NCI-H1417 (cell line): ENCODE measurements around the gene PSMC1.
A peak's percentile ranks its signal among the peaks of the same experiment; 100 is the strongest.

Experiments used
- DNase-seq, 3 experiments: peaks; one replicate each; lab custom pipeline; 2025; lab: John Stamatoyannopoulos, UW

PSMC1 gene

DNA sequence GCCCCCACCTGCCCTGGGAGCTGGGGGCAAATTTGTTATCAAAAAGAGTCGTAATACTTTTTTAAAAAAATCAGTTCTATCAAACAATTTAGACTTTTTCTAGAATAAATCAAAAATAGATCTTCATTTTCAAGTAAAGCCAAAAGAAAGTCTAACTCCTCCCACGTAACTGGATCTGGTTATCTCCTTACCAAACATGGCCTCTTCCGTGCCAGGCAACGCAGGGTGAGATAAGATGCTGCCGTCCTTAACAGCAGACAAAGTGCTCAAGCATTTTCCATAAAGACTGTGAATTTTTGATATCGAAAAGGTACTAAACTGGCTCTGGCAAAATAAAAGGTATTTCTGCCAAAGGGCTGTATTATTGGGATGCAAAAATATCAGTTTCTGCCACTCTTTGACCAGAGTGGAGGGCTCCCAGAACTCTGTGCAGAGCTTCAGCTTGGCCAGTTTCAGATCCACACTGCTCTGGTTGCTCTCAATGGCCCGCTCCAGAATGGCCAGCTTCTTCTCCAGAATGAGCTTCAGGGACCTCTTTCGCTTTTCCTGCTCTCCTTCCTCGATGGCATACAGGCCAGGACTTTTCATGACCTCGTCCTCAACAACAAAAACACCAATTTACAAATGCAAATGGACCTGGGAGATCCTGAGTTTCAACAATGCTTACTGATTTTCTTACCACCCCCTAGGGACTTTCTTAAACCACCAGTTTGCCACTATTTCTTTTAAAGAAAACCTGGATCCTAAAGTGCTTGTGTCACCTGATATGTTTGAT is 46.4 kb downstream of the PSMC1 start:
- DNase-seq, result no peak

DNA sequence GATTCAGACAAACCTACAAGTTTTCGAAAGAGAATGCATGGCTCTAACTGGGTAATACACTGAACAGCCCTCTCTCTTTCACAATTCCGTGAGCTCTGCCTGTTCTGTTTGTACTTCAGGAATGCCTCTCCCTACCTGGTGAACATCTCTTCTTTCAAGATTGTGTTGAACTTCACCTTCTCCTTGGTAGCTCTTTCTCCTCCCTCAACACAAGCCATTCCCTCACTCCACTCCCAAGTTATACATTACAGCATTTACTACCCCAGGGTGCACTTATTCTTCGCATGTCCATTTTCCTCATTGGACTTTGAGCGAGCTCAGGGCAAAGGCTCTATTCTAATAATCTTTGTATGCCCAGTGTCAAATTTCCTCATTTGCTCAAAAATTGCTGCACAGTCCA is 47.1 kb downstream of the PSMC1 start:
- no peak for DNase-seq

DNA sequence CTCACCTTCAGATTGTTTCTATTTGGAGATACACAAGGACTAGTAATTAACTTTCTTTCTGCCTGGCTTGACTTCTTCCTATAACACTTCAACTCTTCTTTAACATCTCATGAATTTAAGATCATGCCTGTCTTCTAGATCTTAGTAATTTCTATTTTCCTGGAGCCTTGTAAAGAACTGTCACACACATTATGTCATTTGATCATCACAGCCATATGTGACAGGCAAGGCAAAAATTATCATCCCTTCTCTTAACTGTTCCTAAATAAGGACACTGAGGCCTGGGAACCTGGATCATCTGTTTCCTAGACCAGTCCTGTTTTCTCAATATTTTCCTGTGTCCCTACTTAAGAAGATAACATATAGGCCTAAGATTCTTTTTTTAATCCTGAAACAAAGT is 48.1 kb downstream of the PSMC1 start:
- DNase-seq, result no peak

DNA sequence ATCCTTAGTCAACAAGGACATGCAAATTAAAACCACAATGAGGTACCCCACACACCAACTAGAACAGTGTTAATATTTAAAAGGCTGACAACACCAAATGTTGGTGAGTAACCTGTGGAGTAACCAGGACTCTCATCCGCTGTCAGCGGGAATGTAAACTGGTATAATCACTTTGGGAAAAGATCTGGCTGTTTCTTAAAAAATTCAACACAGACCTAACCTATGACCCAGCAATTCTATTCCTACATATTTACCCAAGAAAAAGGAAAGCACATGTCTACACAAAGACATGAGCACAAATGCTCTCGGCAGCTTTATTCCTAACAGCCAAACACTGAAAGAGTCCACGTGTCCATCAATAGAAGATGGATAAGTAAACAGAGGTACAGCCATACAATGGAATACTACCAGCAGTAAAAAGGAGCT is 48.8 kb downstream of the PSMC1 start:
- peak in 1 of 3 experiments; percentile 45 for DNase-seq

DNA sequence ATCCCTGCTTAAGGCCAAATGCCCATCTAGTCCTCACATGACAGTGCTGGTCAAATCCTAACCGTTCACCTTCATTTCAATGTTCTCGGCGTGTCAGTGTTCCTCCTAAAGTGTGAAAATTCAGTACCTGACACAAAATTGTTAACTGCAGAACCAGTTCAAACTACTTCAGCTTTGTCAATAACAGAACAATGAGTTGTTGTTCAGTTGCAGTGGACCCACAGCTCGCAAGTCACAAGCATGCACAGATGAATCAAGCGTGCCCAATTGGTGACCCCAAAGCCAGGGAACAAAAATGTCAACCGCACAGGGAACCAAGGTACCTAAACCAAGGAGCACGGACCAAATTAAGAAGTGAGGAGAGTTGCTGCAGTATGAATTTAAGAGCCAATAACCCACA is 52.2 kb downstream of the PSMC1 start:
- DNase-seq, result no peak

DNA sequence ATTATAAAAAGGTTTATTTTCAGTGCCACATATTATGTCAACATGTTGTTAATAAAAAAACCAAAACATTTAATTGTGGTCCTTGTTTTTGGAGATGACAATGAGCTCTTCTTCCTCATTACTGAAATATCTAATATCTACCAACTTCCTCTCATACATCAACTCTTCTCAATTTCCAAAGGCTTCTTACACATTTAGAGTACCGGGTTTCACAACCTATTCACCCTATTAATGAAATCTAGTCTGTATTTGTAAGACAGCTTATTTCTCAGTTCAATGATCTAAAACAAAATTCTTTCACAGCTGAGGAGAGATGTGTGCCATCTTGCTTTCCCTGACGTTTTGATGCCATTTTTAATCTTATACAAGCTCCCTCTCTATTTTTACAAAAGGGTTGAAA is 60.9 kb downstream of the PSMC1 start:
- DNase-seq, result no peak

DNA sequence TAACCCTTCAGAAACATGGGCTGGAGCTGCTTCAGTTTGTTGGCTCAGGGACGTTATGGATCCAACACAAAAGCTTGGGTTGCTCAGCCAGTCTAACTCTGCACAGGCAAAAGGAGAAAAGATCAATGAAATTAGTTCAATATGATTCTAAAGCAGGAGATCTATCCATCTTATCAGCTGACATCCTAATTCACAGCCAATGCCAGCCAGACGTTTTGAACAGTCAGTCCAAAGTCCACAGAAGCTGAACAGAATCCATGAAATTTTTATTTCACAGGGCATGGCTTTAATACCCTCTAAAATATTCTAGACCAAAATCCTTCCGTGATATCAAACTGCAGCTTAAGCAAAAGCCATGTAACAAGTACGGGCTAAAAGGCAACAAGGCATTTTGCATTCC is 61.7 kb downstream of the PSMC1 start:
- DNase-seq, result no peak

DNA sequence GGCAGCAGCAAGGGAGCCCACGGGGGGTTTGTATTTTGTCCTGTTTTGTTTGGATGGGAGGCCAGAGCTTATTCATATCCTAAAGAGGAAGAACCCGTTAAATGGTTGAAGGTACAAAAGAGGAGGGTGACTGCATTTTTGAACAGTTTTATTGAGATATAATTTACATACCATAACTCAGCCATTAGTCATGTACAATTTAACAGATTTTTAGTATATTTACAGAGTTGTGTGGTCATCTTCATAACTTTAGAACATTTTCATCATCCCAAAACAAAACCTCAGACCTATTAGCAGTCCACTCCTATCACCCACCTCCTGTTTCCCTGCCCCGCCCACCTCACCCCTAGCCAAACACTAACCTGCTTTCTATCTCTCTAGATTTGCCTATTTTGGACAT is 62.8 kb downstream of the PSMC1 start:
- DNase-seq, result no peak

DNA sequence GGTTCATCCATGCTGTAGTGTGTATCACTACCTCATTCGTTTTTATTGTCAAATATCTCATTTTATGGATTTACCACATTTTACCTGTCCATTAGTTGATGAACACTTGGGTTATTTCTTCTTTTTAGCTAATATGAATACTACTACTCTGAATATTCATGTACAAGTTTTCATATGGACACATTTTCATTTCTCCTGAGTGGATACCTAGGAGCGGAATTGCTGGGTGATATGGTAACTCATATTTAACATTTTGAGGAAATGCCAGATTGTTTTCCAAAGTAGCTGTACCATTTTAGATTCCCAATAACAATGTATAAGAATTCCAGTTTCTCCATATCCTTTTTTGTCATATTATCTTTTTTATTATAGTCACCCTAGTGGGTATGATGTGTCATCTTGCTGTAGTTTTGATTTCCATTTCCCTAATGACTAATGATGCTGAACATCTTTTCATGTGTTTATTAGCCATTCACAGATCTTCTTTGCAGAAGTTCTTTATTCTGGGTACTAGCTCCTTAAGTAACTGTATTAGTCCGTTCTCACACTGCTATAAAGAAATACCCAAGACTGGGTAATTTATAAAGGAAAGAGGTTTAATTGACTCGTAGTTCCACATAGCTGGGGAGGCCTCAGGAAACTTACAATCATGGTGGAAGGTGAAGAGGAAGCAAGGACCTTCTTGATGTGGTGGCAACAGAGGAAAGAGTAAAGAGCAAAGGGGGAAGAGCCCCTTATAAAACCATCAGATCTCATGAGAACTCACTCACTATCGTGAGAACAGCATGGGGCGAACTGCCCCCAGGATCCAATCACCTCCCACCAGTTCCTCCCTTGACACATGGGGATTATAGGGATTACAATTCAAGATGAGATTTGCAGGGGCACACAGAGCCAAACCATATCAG is 63.5 kb downstream of the PSMC1 start:
- no peak for DNase-seq

DNA sequence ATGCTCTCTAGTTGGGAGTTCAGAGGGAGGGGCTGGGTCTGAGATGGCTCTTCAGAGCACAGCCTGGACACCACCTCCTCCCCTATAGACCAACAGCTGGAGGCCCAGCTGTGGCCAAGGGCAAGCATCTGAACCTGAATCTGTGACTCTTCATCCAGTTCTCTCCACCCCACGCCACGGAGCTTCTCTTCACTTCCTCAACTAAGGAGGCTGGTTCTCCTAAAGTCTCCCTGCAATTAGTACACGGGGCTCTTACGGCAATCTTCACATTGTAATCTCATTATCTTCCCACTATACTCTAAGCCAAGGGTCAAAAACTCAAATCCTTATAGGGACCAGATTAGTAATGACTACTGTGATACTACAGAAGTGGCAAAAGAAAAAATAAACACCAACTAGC is 65.5 kb downstream of the PSMC1 start:
- no peak for DNase-seq
